Esophagus squamous epithelium (tissue), 4 donors: ENCODE measurements around the gene CRYBB2.

Experiments used
- CTCF ChIP-seq, 6 experiments: fragments of 450-650 bp in 4 of 6; fragments of 200-600 bp in 2 of 6; sonication (generic) in 2 of 6; IDR thresholded peaks; one replicate each; pipeline ENCODE4 v1.5.1; 2016 to 2019; ENCODE audit warnings: antibody characterized with exemption in 6 of 6, mild to moderate bottlenecking in 4 of 6, moderate library complexity in 4 of 6
- POLR2A ChIP-seq, 4 donors: fragments of 450-650 bp; IDR thresholded peaks; one replicate each; pipeline ENCODE4 v1.6.1; 2017; ENCODE audit warnings: antibody characterized with exemption in 4 of 4, mild to moderate bottlenecking in 4 of 4, moderate library complexity in 3 of 4

GRCh38 chr22:25177895-25178294, 41.5 kb upstream of the CRYBB2 start:
- no peak for TF ChIP-seq CTCF (IDR thresholded peaks at IDR 0.05)
- TF ChIP-seq POLR2A (IDR thresholded peaks at IDR 0.05) = no peak
